GM18870 (cell line): ENCODE results near the gene ST6GALNAC6.
"Not testable (repeated sequence)": the region's sequence is repeated elsewhere in the genome, so short reads cannot be mapped to it uniquely, and the experiment has no call there.

ENCODE experiments used
- ATAC-seq: cut with Tn5 transposase; IDR thresholded peaks from one replicate; pipeline ENCODE4 v1.9.1; 2021; ENCODE audit warnings: moderate library complexity; ENCODE audit not compliant: unreplicated experiment

The ST6GALNAC6 gene

GRCh38 chr9:127875306-127875966 is 24.0 kb downstream of the ST6GALNAC6 start:
- no peak for ATAC-seq

GRCh38 chr9:127874301-127875221 is 24.8 kb downstream of the ST6GALNAC6 start:
- no peak for ATAC-seq

GRCh38 chr9:127873886-127874285 is 25.5 kb downstream of the ST6GALNAC6 start:
- no peak for ATAC-seq

- no peak for ATAC-seq
Measured at GRCh38 chr9:127873223-127873691, 26.1 kb downstream of the ST6GALNAC6 start.

GRCh38 chr9:127872369-127873222 is 26.8 kb downstream of the ST6GALNAC6 start:
- no peak for ATAC-seq

- ATAC-seq, result no peak
Measured at GRCh38 chr9:127871531-127871930, 27.9 kb downstream of the ST6GALNAC6 start.

- no peak for ATAC-seq
Measured at GRCh38 chr9:127870887-127871286, 28.5 kb downstream of the ST6GALNAC6 start.

GRCh38 chr9:127870153-127870491 is 29.3 kb downstream of the ST6GALNAC6 start:
- not testable (repeated sequence) for ATAC-seq

- ATAC-seq, result no peak
Measured at GRCh38 chr9:127869310-127870152, 29.9 kb downstream of the ST6GALNAC6 start.

GRCh38 chr9:127868278-127868902 is 31.0 kb downstream of the ST6GALNAC6 start:
- ATAC-seq, result no peak

- ATAC-seq, result no peak
Measured at GRCh38 chr9:127867356-127868277, 31.8 kb downstream of the ST6GALNAC6 start.

- no peak for ATAC-seq
Measured at GRCh38 chr9:127866535-127866934, 32.9 kb downstream of the ST6GALNAC6 start.

GRCh38 chr9:127865645-127866464 is 33.5 kb downstream of the ST6GALNAC6 start:
- no peak for ATAC-seq

- ATAC-seq, result no peak
Measured at GRCh38 chr9:127863191-127863621, 36.2 kb downstream of the ST6GALNAC6 start.

- no peak for ATAC-seq
Measured at GRCh38 chr9:127862075-127863011, 37.1 kb downstream of the ST6GALNAC6 start.

GRCh38 chr9:127860779-127861178 is 38.6 kb downstream of the ST6GALNAC6 start:
- no peak for ATAC-seq

GRCh38 chr9:127860260-127860659 is 39.1 kb downstream of the ST6GALNAC6 start:
- no peak for ATAC-seq
